Colonic mucosa (tissue), 4 donors: ENCODE results near the gene UGP2. TPM values are rescaled to one million over a fixed set of nuclear protein-coding genes. Genes with fewer than 3 reads are reported as not detected.

ENCODE experiments used
- DNase-seq: peaks from one replicate; pipeline ENCODE4 v3.0.0-alpha.2; 2020
- H3K27ac ChIP-seq: fragments of 200-600 bp; one replicate; pipeline ENCODE4 v1.8.0; 2021
- H3K27me3 ChIP-seq: fragments of 200-600 bp; one replicate; pipeline ENCODE4 v1.8.0; 2021
- H3K36me3 ChIP-seq: fragments of 200-600 bp; one replicate; pipeline ENCODE4 v1.8.0; 2021
- H3K4me1 ChIP-seq: fragments of 200-600 bp; one replicate; pipeline ENCODE4 v1.8.0; 2021; ENCODE audit warnings: mild to moderate bottlenecking
- H3K4me3 ChIP-seq: fragments of 200-600 bp; one replicate; pipeline ENCODE4 v1.8.0; 2021
- H3K9ac ChIP-seq, 2 donors: one replicate each; pipeline ENCODE4 v1.7.0; 2013; ENCODE audit warnings: control low read depth in 2 of 2, low read depth in 2 of 2, low read length in 2 of 2
- H3K9me3 ChIP-seq: fragments of 200-600 bp; one replicate; pipeline ENCODE4 v1.8.0; 2021
- CTCF ChIP-seq: fragments of 200-600 bp; IDR thresholded peaks from one replicate; pipeline ENCODE4 v1.8.0; 2022; ENCODE audit warnings: antibody characterized with exemption, mild to moderate bottlenecking
- intact Hi-C: fragments of 100-400 bp; cut with DNase I; formaldehyde crosslinking; loops from one replicate; pipeline ENCODE4 v1.14.1; 2022
- total RNA-seq, 2 donors: library from RNA; stranded (reverse); fragmentation: NEBNext Ultra II Directional in 1 of 2; extraction: Animal tissue kit (Norgen Biotek cat#: 25700) in 1 of 2; gene quantifications; one replicate each; pipeline ENCODE4 v1.2.1, GENCODE V29; 2021
- donor health status: healthy.
- donor health status: DM: no; HTN: no; CAD: no.
- donor health status: DM: no; HTN: no; CAD: no.

Gene UGP2
- total RNA-seq, 2 donors from 2014 or later, result 314 to 570 TPM

GRCh38 chr2:63874204-63875130 is 32.8 kb downstream of the UGP2 start:
- intact Hi-C loops, result loop anchor here (10.0 kb wide), 1 partner anchor 280 kb away; no protein-coding TSS in a partner anchor
- Histone ChIP-seq H3K9me3 (no peaks in the 10 kb centered on the region), H3K27me3 (no peaks in the 10 kb centered on the region), H3K4me3 (no peak overlapping the region), H3K27ac (no peak overlapping the region), H3K36me3 (peaks cover 8% of the 10 kb centered on the region), H3K9ac (no peak overlapping the region), H3K4me1 (no peaks in the 10 kb centered on the region)
- DNase-seq, result no peak
- TF ChIP-seq CTCF, result no peak

- H3K9ac ChIP-seq, result no peak overlapping the region
- H3K9me3 ChIP-seq, result no peaks in the 10 kb centered on the region
- H3K4me1 ChIP-seq, result no peaks in the 10 kb centered on the region
- H3K27ac ChIP-seq, result no peak overlapping the region
- DNase-seq, result no peak
- peaks cover 8% of the 10 kb centered on the region for H3K36me3 ChIP-seq
- no peak for TF ChIP-seq CTCF
- intact Hi-C loops, result loop anchor here (10.0 kb wide), 1 partner anchor 280 kb away; no protein-coding TSS in a partner anchor
- H3K27me3 ChIP-seq, result no peaks in the 10 kb centered on the region
- no peak overlapping the region for H3K4me3 ChIP-seq
Measured at GRCh38 chr2:63875131-63875527, 33.4 kb downstream of the UGP2 start.

GRCh38 chr2:63875559-63876245 is 34.0 kb downstream of the UGP2 start:
- intact Hi-C loops, result loop anchor here (10.0 kb wide), 1 partner anchor 281 kb away; no protein-coding TSS in a partner anchor

GRCh38 chr2:63876311-63876710 is 34.6 kb downstream of the UGP2 start:
- no peak for TF ChIP-seq CTCF
- H3K27ac ChIP-seq, result no peak overlapping the region
- H3K9ac ChIP-seq, result no peak overlapping the region
- DNase-seq, result no peak
- no peaks in the 10 kb centered on the region for H3K4me1 ChIP-seq
- H3K4me3 ChIP-seq, result no peak overlapping the region
- H3K27me3 ChIP-seq, result no peaks in the 10 kb centered on the region
- intact Hi-C loops, result loop anchor here (10.0 kb wide), 1 partner anchor 282 kb away; no protein-coding TSS in a partner anchor
- peaks cover 11% of the 10 kb centered on the region for H3K36me3 ChIP-seq
- no peaks in the 10 kb centered on the region for H3K9me3 ChIP-seq

More at GRCh38 chr2:63875559-63876245, 34.0 kb downstream of the UGP2 start:
- H3K9ac ChIP-seq, result no peak overlapping the region
- no peak for DNase-seq
- no peaks in the 10 kb centered on the region for H3K27me3 ChIP-seq
- no peak for TF ChIP-seq CTCF
- H3K9me3 ChIP-seq, result no peaks in the 10 kb centered on the region
- H3K36me3 ChIP-seq, result peaks cover 8% of the 10 kb centered on the region
- H3K4me3 ChIP-seq, result no peak overlapping the region
- no peak overlapping the region for H3K27ac ChIP-seq
- no peaks in the 10 kb centered on the region for H3K4me1 ChIP-seq

GRCh38 chr2:63878486-63878885 is 36.8 kb downstream of the UGP2 start:
- no peaks in the 10 kb centered on the region for H3K9me3 ChIP-seq
- no peaks in the 10 kb centered on the region for H3K4me1 ChIP-seq
- H3K4me3 ChIP-seq, result no peak overlapping the region
- H3K36me3 ChIP-seq, result peaks cover 3% of the 10 kb centered on the region
- H3K27ac ChIP-seq, result no peak overlapping the region
- intact Hi-C loops, result loop anchor here (10.0 kb wide), 1 partner anchor 284 kb away; no protein-coding TSS in a partner anchor
- TF ChIP-seq CTCF, result no peak
- H3K27me3 ChIP-seq, result no peaks in the 10 kb centered on the region
- DNase-seq, result no peak
- no peak overlapping the region for H3K9ac ChIP-seq
